Heart left ventricle (tissue), 16 donors: ENCODE data around the gene SNIP1. TPM values are rescaled to one million over a fixed set of nuclear protein-coding genes. Genes with fewer than 3 reads are reported as not detected.
A peak's percentile ranks its signal among the peaks of the same experiment; 100 is the strongest.

Experiments used
- ATAC-seq, 4 donors: fragments of 200-7000 bp; cut with Tn5 transposase; one replicate each; pipeline ENCODE4 v1.9.1; 2020 to 2022; ENCODE audit warnings: moderate library complexity in 4 of 4, mild to moderate bottlenecking in 3 of 4, moderate number of reproducible peaks in 1 of 4
- DNase-seq, 5 donors: peaks; one replicate each; pipeline ENCODE4 v3.0.0-alpha.2; 2020
- H3K27ac ChIP-seq, 12 donors: fragments of 200-600 bp; sonication (generic) in 4 of 12; one replicate each; pipeline versions ENCODE4 v1.5.0 to v1.8.0; 2016 to 2022; ENCODE audit warnings: mild to moderate bottlenecking in 2 of 12
- H3K27me3 ChIP-seq, 9 donors: fragments of 200-600 bp; sonication (generic) in 2 of 9; one replicate each; pipeline versions ENCODE4 v1.5.1 to v1.8.0; 2016 to 2022; ENCODE audit warnings: mild to moderate bottlenecking in 3 of 9
- H3K36me3 ChIP-seq, 9 donors: fragments of 200-600 bp; sonication (generic) in 2 of 9; one replicate each; pipeline versions ENCODE4 v1.5.0 to v1.8.0; 2018 to 2022; ENCODE audit warnings: mild to moderate bottlenecking in 2 of 9
- H3K4me1 ChIP-seq, 12 donors: fragments of 200-600 bp; sonication (generic) in 4 of 12; one replicate each; pipeline versions ENCODE4 v1.5.0 to v1.8.0; 2016 to 2022; ENCODE audit warnings: mild to moderate bottlenecking in 3 of 12
- H3K4me3 ChIP-seq, 12 donors: fragments of 200-600 bp; sonication (generic) in 4 of 12; one replicate each; pipeline versions ENCODE4 v1.5.0 to v1.8.0; 2017 to 2022; ENCODE audit warnings: mild to moderate bottlenecking in 9 of 12, moderate library complexity in 4 of 12
- H3K9me3 ChIP-seq, 12 donors: fragments of 200-600 bp; sonication (generic) in 4 of 12; one replicate each; pipeline versions ENCODE4 v1.5.0 to v1.8.0; 2016 to 2022; ENCODE audit warnings: mild to moderate bottlenecking in 1 of 12
- CTCF ChIP-seq, 12 donors: fragments of 200-600 bp; sonication (generic) in 4 of 12; IDR thresholded peaks; one replicate each; pipeline versions ENCODE4 v1.5.0 to v1.8.0; 2018 to 2022; ENCODE audit warnings: antibody characterized with exemption in 12 of 12, mild to moderate bottlenecking in 5 of 12
- POLR2A ChIP-seq, 2 donors: fragments of 450-650 bp; IDR thresholded peaks; one replicate each; pipeline ENCODE4 v1.6.1; 2017; ENCODE audit warnings: antibody characterized with exemption in 2 of 2, mild to moderate bottlenecking in 2 of 2, moderate library complexity in 2 of 2
- WGBS, 4 donors: extraction: QIAGEN DNeasy Blood & Tissue Kit in 2 of 4; methylation state at CpG; one replicate each; pipeline versions ENCODE4 v1.1.5 to v1.1.7; 2013 to 2018; 5-methylcytosine and 5-hydroxymethylcytosine counted together
- intact Hi-C, 10 donors: fragments of 100-400 bp; cut with DNase I; formaldehyde crosslinking; loops; one replicate each; pipeline versions ENCODE4 v1.11.1 to v1.14.2; 2022
- polyA plus RNA-seq, 2 donors: library from polyadenylated mRNA; stranded (reverse); fragments of 200-250 nt; gene quantifications; one replicate each; pipeline ENCODE4 v1.2.3, GENCODE V29; 2013
- total RNA-seq, 9 donors: library from RNA; depleted of rRNA in 2 of 9; stranded (reverse); fragments of >200 nt in 2 of 9; fragmentation: NEBNext Ultra II Directional in 3 of 9; extraction: Animal tissue kit (Norgen Biotek cat#: 25700) in 3 of 9; gene quantifications; one replicate each; pipeline versions ENCODE4 v1.1.0 to v1.2.4, GENCODE V29; 2016 to 2023
- donor health status: ischemic (EF 13 %, LVEDD 7.1; RV severe dilation, severe dysfunction).
- donor health status: healthy with polysubstance abuse.
- donor health status: DM: no; HTN: yes; CAD: no.
- donor health status: DM: no; HTN: no; CAD: no.
- donor health status: ischemic (EF 25% LVEDD 6.9; RV normal size, moderate dysfunction).
- donor health status: ischemic (EF 25% LVEDD 5.7; RV mildly dilated, moderate dysfunction).
- donor health status: healthy.
- donor health status: DM: yes; HTN: yes; CAD: no.
- donor health status: ischemic (EF 35%, LVEDD 5.7; RV mildly dilated, moderate dysfunction).
- donor health status: nonischemic (EF 11% LVEDD 7.7; RV severe dilation, severe dysfunction).
- donor health status: DM: yes; HTN: yes; CAD: no.
- donor health status: PGD.
- donor health status: ischemic (EF 29% LVEDD 5.4; RV normal size, mild dysfunction).
- donor health status: nonischemic (EF 23%, LVEDD 6.1; RV moderate dilation, normal function).

The SNIP1 gene
- total and polyA plus RNA-seq, 11 donors: 3.0 to 11.2 (median 8.1) TPM

- no peaks in the 10 kb centered on the region for H3K9me3 ChIP-seq
- H3K4me3 ChIP-seq: peak overlapping the region; percentile 76 to 100 (median 95)
- no peak for DNase-seq
- no peaks in the 10 kb centered on the region for H3K27me3 ChIP-seq
- peaks cover 6 to 51% (median 32%) of the 10 kb centered on the region in 12 donors for H3K4me1 ChIP-seq
- TF ChIP-seq CTCF (IDR thresholded peaks at IDR 0.05) (no peak), POLR2A (IDR thresholded peaks at IDR 0.05) (no peak)
- 2 to 7% (median 4%) methylated on average over 11 of the region's 11 CpGs for WGBS, 4 donors
- intact Hi-C loops: loop anchor here in 2 of 10 donors (5.0 kb wide), 2 partner anchors 36 to 41 kb away; partner anchors contain the start of gene MEAF6 (in 1 of the 2)
- peaks cover 0 to 41% (median 31%) of the 10 kb centered on the region in 9 donors for H3K36me3 ChIP-seq
- peak overlapping the region in 11 of 12 donors; percentile 68 to 94 (median 87) for H3K27ac ChIP-seq
- ATAC-seq: peak in 1 of 4 donors; percentile 13
Measured at GRCh38 chr1:37553598-37553926, 531 bp downstream of the SNIP1 start.

GRCh38 chr1:37549341-37549740 lies 4.8 kb downstream of the SNIP1 start:
- Histone ChIP-seq H3K4me1 (peaks cover 6 to 37% (median 19%) of the 10 kb centered on the region in 12 donors), H3K4me3 (no peak overlapping the region), H3K9me3 (no peaks in the 10 kb centered on the region), H3K36me3 (peaks cover 0 to 83% (median 63%) of the 10 kb centered on the region in 9 donors), H3K27me3 (no peaks in the 10 kb centered on the region), H3K27ac (peak overlapping the region in 2 of 12 donors; percentile 9 to 30)
- intact Hi-C loops: no loop called here
- no peak for ATAC-seq
- no peak for DNase-seq
- no peak for TF ChIP-seq POLR2A (IDR thresholded peaks at IDR 0.05)
- TF ChIP-seq CTCF (IDR thresholded peaks at IDR 0.05): no peak
- 85 to 91% (median 88%) methylated on average over 6 of the region's 6 CpGs for WGBS, 4 donors

GRCh38 chr1:37545019-37545418 lies 9.1 kb downstream of the SNIP1 start:
- H3K27ac ChIP-seq: no peak overlapping the region
- ATAC-seq: no peak
- no peaks in the 10 kb centered on the region for H3K9me3 ChIP-seq
- H3K4me1 ChIP-seq: peaks cover 0 to 10% (median 1%) of the 10 kb centered on the region in 12 donors
- no peak for DNase-seq
- no peak overlapping the region for H3K4me3 ChIP-seq
- no peak for TF ChIP-seq CTCF (IDR thresholded peaks at IDR 0.05)
- TF ChIP-seq POLR2A (IDR thresholded peaks at IDR 0.05): no peak
- no peaks in the 10 kb centered on the region for H3K27me3 ChIP-seq
- peaks cover 0 to 99% (median 73%) of the 10 kb centered on the region in 9 donors for H3K36me3 ChIP-seq
- intact Hi-C loops: no loop called here
- 64 to 86% (median 83%) methylated on average over 5 of the region's 5 CpGs for WGBS, 4 donors

- 95 to 97% (median 96%) methylated on average over 21 of the region's 21 CpGs for WGBS, 4 donors
- Histone ChIP-seq H3K4me1 (peaks cover 0 to 5% (median 0%) of the 10 kb centered on the region in 12 donors), H3K27ac (no peak overlapping the region), H3K4me3 (no peak overlapping the region), H3K9me3 (no peaks in the 10 kb centered on the region), H3K36me3 (peaks cover 2 to 99% (median 73%) of the 10 kb centered on the region in 9 donors), H3K27me3 (no peaks in the 10 kb centered on the region)
- DNase-seq: no peak
- intact Hi-C loops: no loop called here
- no peak for ATAC-seq
- TF ChIP-seq POLR2A (IDR thresholded peaks at IDR 0.05): no peak
- TF ChIP-seq CTCF (IDR thresholded peaks at IDR 0.05): no peak
Measured at GRCh38 chr1:37544530-37544929, 9.6 kb downstream of the SNIP1 start.
